Natural killer cell treated with Interleukin-12 subunit alpha and Interleukin-12 subunit beta and Interleukin-15 and Interleukin-18, amount 100 ng/mL, for 72 hours (primary cell): ENCODE measurements around the gene TFDP3. TPM values are rescaled to one million over a fixed set of nuclear protein-coding genes. Genes with fewer than 3 reads are reported as not detected.
A peak's percentile ranks its signal among the peaks of the same experiment; 100 is the strongest.

Experiments used
- ATAC-seq, 2 donors: fragments of 150-1000 bp; cut with Tn5 transposase in 1 of 2; sonication (Bioruptor Pico), chemical (Tn5 transposase) in 1 of 2; 2 replicates each; pipeline ENCODE4 v1.10.0; 2021
- DNase-seq: peaks from one replicate; pipeline ENCODE4 v3.0.0; 2022; ENCODE audit warnings: low spot score
- H3K27ac Mint-ChIP-seq, 2 donors: 1 replicate in 1 of 2; 2 replicates in 1 of 2; pipeline ENCODE4 v1.8.0; 2022; ENCODE audit warnings: mixed read lengths in 2 of 2, mild to moderate bottlenecking in 1 of 2, moderate library complexity in 1 of 2
- H3K27me3 Mint-ChIP-seq, 2 donors: 1 replicate in 1 of 2; 2 replicates in 1 of 2; pipeline ENCODE4 v1.8.0; 2022; ENCODE audit warnings: mixed read lengths in 2 of 2
- H3K36me3 Mint-ChIP-seq: one replicate; pipeline ENCODE4 v1.8.0; 2022; ENCODE audit warnings: mixed read lengths
- H3K4me1 Mint-ChIP-seq, 2 donors: 1 replicate in 1 of 2; 2 replicates in 1 of 2; pipeline ENCODE4 v1.8.0; 2022; ENCODE audit warnings: low read depth in 2 of 2, mixed read lengths in 2 of 2, mild to moderate bottlenecking in 1 of 2
- H3K4me3 Mint-ChIP-seq: one replicate; pipeline ENCODE4 v1.8.0; 2022; ENCODE audit warnings: mixed read lengths
- H3K9me3 Mint-ChIP-seq: 2 replicates; pipeline ENCODE4 v1.8.0; 2022; ENCODE audit warnings: mixed read lengths
- total RNA-seq, 2 donors: library from RNA; stranded (reverse); gene quantifications; one replicate each; pipeline ENCODE4 v1.2.3, GENCODE V29; 2022

The TFDP3 gene, protein sequence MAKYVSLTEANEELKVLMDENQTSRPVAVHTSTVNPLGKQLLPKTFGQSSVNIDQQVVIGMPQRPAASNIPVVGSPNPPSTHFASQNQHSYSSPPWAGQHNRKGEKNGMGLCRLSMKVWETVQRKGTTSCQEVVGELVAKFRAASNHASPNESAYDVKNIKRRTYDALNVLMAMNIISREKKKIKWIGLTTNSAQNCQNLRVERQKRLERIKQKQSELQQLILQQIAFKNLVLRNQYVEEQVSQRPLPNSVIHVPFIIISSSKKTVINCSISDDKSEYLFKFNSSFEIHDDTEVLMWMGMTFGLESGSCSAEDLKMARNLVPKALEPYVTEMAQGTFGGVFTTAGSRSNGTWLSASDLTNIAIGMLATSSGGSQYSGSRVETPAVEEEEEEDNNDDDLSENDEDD
- total RNA-seq, result not detected

DNA sequence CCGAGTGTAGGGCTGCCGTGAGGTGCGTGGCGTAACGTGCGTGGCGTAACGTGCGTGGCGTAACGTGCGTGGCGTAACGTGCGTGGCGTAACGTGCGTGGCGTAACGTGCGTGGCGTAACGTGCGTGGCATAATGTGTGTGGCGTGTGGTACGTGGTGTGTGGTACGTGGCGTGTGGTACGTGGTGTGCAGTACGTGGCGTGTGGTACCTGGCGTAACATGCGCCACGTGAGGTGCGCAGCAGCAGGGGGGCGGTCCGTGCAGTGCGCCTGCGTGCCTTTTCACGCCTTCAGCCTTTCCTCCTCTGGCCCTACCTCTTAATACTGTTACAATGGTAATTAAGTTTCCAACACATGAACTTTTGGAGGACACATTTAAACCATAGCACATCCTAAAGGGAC lies at the start of gene TFDP3:
TFDP3 (minus strand) TSS at position 26 of the 400 bp plus-strand sequence. CDS start 95 bp downstream, outside the sequence.
- ATAC-seq (no peak), DNase-seq (no peak)
- H3K27me3 Mint-ChIP-seq, result peaks cover 9 to 10% of the 10 kb centered on the region in 2 donors
- no peaks in the 10 kb centered on the region for H3K36me3 Mint-ChIP-seq
- H3K4me1 Mint-ChIP-seq, result peaks cover 0 to 4% of the 10 kb centered on the region in 2 donors
- H3K4me3 Mint-ChIP-seq, result no peak within 1 kb of the TSS
- no peak within 1 kb of the TSS for H3K27ac Mint-ChIP-seq
- H3K9me3 Mint-ChIP-seq, result no peaks in the 10 kb centered on the region

- no peaks in the 10 kb centered on the region for H3K9me3 Mint-ChIP-seq
- peaks cover 5 to 27% of the 10 kb centered on the region in 2 donors for H3K27me3 Mint-ChIP-seq
- no peaks in the 10 kb centered on the region for H3K4me1 Mint-ChIP-seq
- no peak overlapping the region for H3K27ac Mint-ChIP-seq
- DNase-seq (no peak), ATAC-seq (no peak)
- H3K4me3 Mint-ChIP-seq, result no peak overlapping the region
- no peaks in the 10 kb centered on the region for H3K36me3 Mint-ChIP-seq
Measured at GRCh38 chrX:133267621-133268020, 49.5 kb upstream of the TFDP3 start.

GRCh38 chrX:133265331-133265730 lies 47.2 kb upstream of the TFDP3 start:
- no peaks in the 10 kb centered on the region for H3K4me1 Mint-ChIP-seq
- no peaks in the 10 kb centered on the region for H3K9me3 Mint-ChIP-seq
- peak in 1 of 2 donors; percentile 37 for ATAC-seq

DNA sequence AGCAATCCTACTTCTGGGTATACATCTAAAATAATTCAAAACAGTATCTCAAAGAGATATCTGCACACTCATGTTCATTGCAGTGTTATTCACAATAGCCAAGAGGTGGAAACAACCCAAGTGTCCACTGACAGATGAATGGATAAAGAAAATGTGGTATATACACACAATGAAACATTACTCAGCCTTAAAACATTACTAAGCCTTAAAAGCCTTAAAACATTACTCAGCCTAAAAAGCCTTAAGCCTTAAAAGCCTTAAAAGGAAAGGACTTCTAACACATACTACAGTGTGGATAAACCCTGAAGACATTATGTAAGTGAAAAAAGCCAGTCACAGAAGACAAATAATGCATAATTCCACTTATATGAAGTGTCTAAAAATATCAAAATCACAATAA lies 40.3 kb upstream of the TFDP3 start:
- ATAC-seq, result no peak
- H3K4me3 Mint-ChIP-seq, result no peak overlapping the region
- H3K27me3 Mint-ChIP-seq, result peaks cover 6 to 23% of the 10 kb centered on the region in 2 donors
- H3K27ac Mint-ChIP-seq, result no peak overlapping the region
- no peaks in the 10 kb centered on the region for H3K9me3 Mint-ChIP-seq
- H3K36me3 Mint-ChIP-seq, result no peaks in the 10 kb centered on the region
- no peak for DNase-seq
- no peaks in the 10 kb centered on the region for H3K4me1 Mint-ChIP-seq

More at GRCh38 chrX:133265331-133265730, 47.2 kb upstream of the TFDP3 start:
- H3K36me3 Mint-ChIP-seq, result no peaks in the 10 kb centered on the region
- H3K4me3 Mint-ChIP-seq, result no peak overlapping the region
- H3K27ac Mint-ChIP-seq, result no peak overlapping the region
- no peak for DNase-seq
- peaks cover 6 to 19% of the 10 kb centered on the region in 2 donors for H3K27me3 Mint-ChIP-seq

- H3K4me1 Mint-ChIP-seq, result no peaks in the 10 kb centered on the region
- H3K36me3 Mint-ChIP-seq, result no peaks in the 10 kb centered on the region
- H3K27me3 Mint-ChIP-seq, result peaks cover 0 to 18% of the 10 kb centered on the region in 2 donors
- no peaks in the 10 kb centered on the region for H3K9me3 Mint-ChIP-seq
- H3K4me3 Mint-ChIP-seq, result no peak overlapping the region
- DNase-seq (no peak), ATAC-seq (no peak)
- H3K27ac Mint-ChIP-seq, result no peak overlapping the region
Measured at GRCh38 chrX:133254666-133255065, 36.5 kb upstream of the TFDP3 start.

DNA sequence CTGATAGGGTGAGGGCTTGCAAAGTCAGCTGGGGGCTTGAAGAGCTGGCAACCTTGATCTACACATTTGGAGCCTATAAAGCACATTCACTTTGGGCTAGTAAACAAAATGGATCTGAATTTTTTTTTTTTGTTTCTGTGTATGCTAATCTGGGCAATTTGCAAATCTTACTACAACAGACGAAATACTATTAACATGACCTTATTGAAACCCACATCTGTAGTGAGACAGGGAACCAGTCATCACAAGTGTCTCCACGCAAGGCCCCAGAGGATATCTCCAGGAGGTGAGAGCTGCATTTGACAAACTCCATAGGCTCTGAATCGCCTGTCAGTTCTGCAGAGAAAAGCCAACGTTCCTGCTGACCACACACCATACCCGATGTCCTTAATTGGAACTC lies 33.0 kb upstream of the TFDP3 start:
- H3K27me3 Mint-ChIP-seq, result peaks cover 0 to 17% of the 10 kb centered on the region in 2 donors
- DNase-seq, result no peak
- no peak overlapping the region for H3K27ac Mint-ChIP-seq
- H3K36me3 Mint-ChIP-seq, result no peaks in the 10 kb centered on the region
- H3K9me3 Mint-ChIP-seq, result no peaks in the 10 kb centered on the region
- no peak overlapping the region for H3K4me3 Mint-ChIP-seq
- ATAC-seq, result no peak
- no peaks in the 10 kb centered on the region for H3K4me1 Mint-ChIP-seq

DNA sequence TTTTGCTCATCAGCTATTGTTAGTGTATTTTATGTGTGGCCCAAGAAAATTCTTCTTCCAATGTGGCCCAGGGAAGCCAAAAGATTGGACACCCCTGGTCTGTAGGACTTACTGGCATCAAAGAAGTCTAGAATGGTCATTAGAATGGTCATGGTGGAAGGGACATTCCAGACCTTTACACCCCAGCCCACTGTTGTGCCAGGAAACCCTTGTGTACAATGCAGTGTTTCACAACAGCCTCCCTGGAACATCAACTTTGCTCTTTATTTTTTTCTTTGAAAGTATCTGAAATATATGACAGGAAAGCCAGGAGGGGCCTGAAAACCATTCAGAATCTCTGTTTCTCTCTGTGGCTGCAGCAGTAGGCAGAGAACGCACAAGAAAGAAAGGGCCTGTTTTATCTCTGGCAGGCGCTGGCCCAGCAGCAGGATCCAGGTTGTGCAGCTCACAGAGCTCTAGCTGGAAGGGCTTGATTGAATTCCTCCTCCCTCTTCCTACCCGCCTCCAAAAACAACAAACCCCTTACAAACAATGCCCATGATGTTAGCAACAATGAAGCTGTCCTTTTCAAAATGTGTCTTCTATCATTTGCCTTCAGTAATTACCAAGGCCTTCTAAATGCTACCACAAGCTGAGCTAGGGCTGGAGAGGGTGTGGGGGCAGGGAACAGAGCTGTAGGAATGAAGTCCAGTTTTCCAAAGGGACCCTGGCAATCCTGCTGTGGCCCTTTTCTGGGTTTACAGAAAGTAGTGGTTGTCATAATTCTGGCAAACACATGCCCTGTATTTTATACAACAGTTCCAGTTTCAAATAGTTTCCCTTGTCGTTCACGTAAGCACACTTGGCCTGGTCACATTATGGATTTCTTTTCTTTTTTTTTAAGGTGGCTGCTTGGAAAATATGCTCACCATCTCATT lies 32.3 kb upstream of the TFDP3 start:
- Mint-ChIP-seq H3K4me3 (no peak overlapping the region), H3K4me1 (no peaks in the 10 kb centered on the region), H3K9me3 (no peaks in the 10 kb centered on the region), H3K27me3 (peaks cover 0 to 19% of the 10 kb centered on the region in 2 donors), H3K27ac (no peak overlapping the region), H3K36me3 (no peaks in the 10 kb centered on the region)
- DNase-seq (no peak), ATAC-seq (no peak)

DNA sequence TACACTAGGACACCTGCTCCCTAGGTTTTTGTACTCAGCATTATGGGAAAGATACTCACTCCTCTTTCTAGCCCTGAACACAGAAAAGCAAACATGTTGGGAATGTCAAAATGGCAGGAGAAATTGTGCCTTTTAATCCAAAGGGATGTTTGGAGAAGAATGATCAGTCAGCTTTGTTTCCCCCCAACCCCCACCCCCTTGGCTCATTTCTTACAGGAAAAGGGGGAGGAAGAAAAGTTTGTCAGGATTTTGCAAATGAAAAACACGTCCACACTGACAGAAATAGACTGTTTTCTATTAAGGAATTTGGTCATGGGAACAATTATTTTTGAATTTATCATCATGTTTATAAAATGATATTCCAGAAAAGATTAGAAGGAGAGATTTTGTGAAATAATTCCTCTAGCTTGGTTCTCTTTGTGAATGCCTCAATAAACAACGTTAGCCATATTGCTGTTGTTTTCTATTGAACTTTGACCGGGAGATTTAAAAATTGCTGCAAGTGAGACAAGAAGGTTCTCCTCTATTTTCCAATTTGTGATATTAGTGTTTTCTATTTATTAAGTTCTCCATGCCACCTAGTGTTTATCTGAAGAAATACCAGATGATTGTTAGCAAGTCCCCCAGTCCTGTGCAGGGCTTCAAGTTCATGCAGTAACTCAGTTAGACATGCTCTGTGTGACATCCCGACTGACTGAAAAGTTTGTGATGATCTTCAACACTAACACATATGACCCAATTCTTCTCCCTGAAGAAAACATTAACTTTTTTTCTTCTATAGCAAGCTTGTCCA lies 31.3 kb upstream of the TFDP3 start:
- Mint-ChIP-seq H3K36me3 (no peaks in the 10 kb centered on the region), H3K27me3 (peaks cover 0 to 17% of the 10 kb centered on the region in 2 donors), H3K4me1 (no peaks in the 10 kb centered on the region)

DNA sequence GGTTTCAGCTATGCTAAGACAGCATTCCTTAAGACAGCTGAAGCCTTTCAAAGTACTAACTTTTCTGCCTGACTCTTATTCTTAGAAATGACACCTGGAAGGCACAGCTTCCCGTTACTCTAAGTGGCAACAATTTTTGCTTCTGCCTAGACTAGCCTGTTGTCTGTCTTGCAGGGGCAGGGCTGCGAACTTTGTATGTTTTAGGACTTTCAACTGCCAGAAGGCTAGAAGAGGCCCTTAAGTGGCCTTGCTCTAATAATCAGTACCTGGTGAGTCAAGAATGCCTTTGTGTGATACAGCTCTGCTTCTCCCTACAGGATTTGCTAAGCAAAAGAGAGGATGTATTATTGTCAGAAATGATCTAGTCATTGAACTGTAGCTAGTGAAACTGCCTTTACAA lies 30.0 kb upstream of the TFDP3 start:
- no peak for DNase-seq
- Mint-ChIP-seq H3K4me3 (no peak overlapping the region), H3K9me3 (no peaks in the 10 kb centered on the region), H3K4me1 (no peaks in the 10 kb centered on the region), H3K27ac (no peak overlapping the region), H3K27me3 (peaks cover 0 to 20% of the 10 kb centered on the region in 2 donors), H3K36me3 (no peaks in the 10 kb centered on the region)
- ATAC-seq, result no peak

More for the DNA sequence above, 31.3 kb upstream of the TFDP3 start:
- DNase-seq (no peak), ATAC-seq (no peak)
- H3K27ac Mint-ChIP-seq, result no peak overlapping the region
- no peak overlapping the region for H3K4me3 Mint-ChIP-seq
- no peaks in the 10 kb centered on the region for H3K9me3 Mint-ChIP-seq

- Mint-ChIP-seq H3K9me3 (no peaks in the 10 kb centered on the region), H3K27me3 (peaks cover 0 to 26% of the 10 kb centered on the region in 2 donors), H3K4me3 (no peak overlapping the region), H3K36me3 (no peaks in the 10 kb centered on the region), H3K27ac (no peak overlapping the region), H3K4me1 (no peaks in the 10 kb centered on the region)
- DNase-seq (no peak), ATAC-seq (no peak)
Measured at GRCh38 chrX:133246921-133247320, 28.8 kb upstream of the TFDP3 start.

DNA sequence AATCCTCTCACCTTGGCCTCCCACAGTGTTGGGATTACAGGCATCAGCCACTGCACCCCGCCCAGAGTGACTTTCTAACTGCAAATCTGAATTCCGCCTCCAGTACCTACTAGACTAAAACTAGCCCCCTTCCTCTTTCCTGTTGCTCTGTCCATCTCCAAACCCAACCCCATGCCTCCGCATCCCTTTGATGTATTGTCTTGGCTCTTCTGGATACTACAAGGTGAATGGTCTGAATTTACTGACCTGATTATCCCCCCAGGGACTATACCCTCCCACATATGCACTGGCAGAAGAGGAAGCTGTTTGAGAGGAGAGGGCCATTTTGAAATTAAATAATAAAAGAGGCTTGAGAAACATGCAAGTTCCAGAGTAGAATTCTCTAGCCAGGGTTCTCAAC lies 17.7 kb upstream of the TFDP3 start:
- Mint-ChIP-seq H3K36me3 (no peaks in the 10 kb centered on the region), H3K27me3 (peaks cover 7 to 26% of the 10 kb centered on the region in 2 donors), H3K4me1 (no peaks in the 10 kb centered on the region), H3K9me3 (no peaks in the 10 kb centered on the region), H3K27ac (no peak overlapping the region), H3K4me3 (no peak overlapping the region)
- no peak for DNase-seq
- ATAC-seq, result no peak

GRCh38 chrX:133232331-133232730 lies 14.2 kb upstream of the TFDP3 start:
- Mint-ChIP-seq H3K4me1 (no peaks in the 10 kb centered on the region), H3K4me3 (no peak overlapping the region), H3K27me3 (peaks cover 0 to 28% of the 10 kb centered on the region in 2 donors), H3K27ac (no peak overlapping the region), H3K9me3 (no peaks in the 10 kb centered on the region), H3K36me3 (no peaks in the 10 kb centered on the region)
- ATAC-seq, result no peak
- DNase-seq, result no peak

DNA sequence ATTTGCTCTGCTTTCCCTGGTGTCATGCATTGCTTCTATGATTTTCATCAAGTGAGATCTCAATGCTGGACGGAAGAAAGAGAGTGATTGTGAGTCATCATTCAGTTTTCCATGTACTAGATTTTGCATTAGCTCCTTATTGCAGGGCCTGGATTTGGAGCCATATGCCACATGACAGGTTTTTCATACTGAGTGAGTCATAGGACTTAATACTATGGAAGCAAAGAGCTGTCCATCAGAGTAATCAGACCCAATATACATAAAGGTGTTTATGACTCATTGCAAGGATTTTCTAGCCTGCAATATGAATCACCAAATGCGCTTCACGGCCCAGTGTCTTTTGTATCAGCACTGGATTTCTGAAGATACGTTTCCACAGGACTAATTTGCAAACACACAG lies 11.2 kb upstream of the TFDP3 start:
- no peak for ATAC-seq
- DNase-seq, result no peak
- Mint-ChIP-seq H3K36me3 (no peaks in the 10 kb centered on the region), H3K27me3 (peaks cover 0 to 17% of the 10 kb centered on the region in 2 donors), H3K9me3 (no peaks in the 10 kb centered on the region), H3K4me1 (no peaks in the 10 kb centered on the region), H3K4me3 (no peak overlapping the region), H3K27ac (no peak overlapping the region)
